Suprapubic skin (tissue), 4 donors: Measurements from ENCODE around the gene NETO2. TPM values are rescaled to one million over a fixed set of nuclear protein-coding genes. Genes with fewer than 3 reads are reported as not detected.
A peak's percentile ranks its signal among the peaks of the same experiment; 100 is the strongest.
"Not testable (repeated sequence)": the region's sequence is repeated elsewhere in the genome, so short reads cannot be mapped to it uniquely, and the experiment has no call there.

Experiments
- DNase-seq, 2 donors: peaks; one replicate each; pipeline ENCODE4 v3.0.0-alpha.2; 2019; ENCODE audit warnings: low spot score in 2 of 2
- H3K27ac ChIP-seq: fragments of 200-600 bp; sonication (generic); one replicate; pipeline ENCODE4 v1.5.1; 2019
- H3K27me3 ChIP-seq: fragments of 200-600 bp; sonication (generic); one replicate; pipeline ENCODE4 v1.5.1; 2019
- H3K36me3 ChIP-seq: fragments of 200-600 bp; sonication (generic); one replicate; pipeline ENCODE4 v1.5.1; 2019
- H3K4me1 ChIP-seq: fragments of 200-600 bp; sonication (generic); one replicate; pipeline ENCODE4 v1.5.1; 2019
- H3K4me3 ChIP-seq: fragments of 200-600 bp; sonication (generic); one replicate; pipeline ENCODE4 v1.5.1; 2019; ENCODE audit warnings: mild to moderate bottlenecking
- H3K9me3 ChIP-seq: fragments of 200-600 bp; sonication (generic); one replicate; pipeline ENCODE4 v1.5.1; 2019
- CTCF ChIP-seq, 2 donors: fragments of 200-600 bp in 1 of 2; fragments of 450-650 bp in 1 of 2; sonication (generic) in 1 of 2; IDR thresholded peaks; one replicate each; pipeline ENCODE4 v1.5.1; 2016 to 2019; ENCODE audit warnings: antibody characterized with exemption in 2 of 2, mild to moderate bottlenecking in 1 of 2, moderate library complexity in 1 of 2
- EP300 ChIP-seq: sonication (generic); formaldehyde crosslinking; IDR thresholded peaks from one replicate; pipeline ENCODE4 v1.6.1; 2017; ENCODE audit warnings: antibody characterized with exemption
- POLR2A ChIP-seq, 2 donors: fragments of 450-650 bp; IDR thresholded peaks; one replicate each; pipeline ENCODE4 v1.6.1; 2017; ENCODE audit warnings: antibody characterized with exemption in 2 of 2, mild to moderate bottlenecking in 2 of 2, moderate library complexity in 2 of 2
- POLR2AphosphoS5 ChIP-seq, 3 donors: sonication (generic); formaldehyde crosslinking; IDR thresholded peaks; one replicate each; pipeline ENCODE4 v1.6.1; 2017; ENCODE audit warnings: antibody characterized with exemption in 3 of 3
- WGBS: methylation state at CpG from one replicate; pipeline ENCODE4 v1.1.5; 2018; 5-methylcytosine and 5-hydroxymethylcytosine counted together
- total RNA-seq, 4 donors: library from RNA; depleted of rRNA; stranded (reverse); fragments of >200 nt; gene quantifications; one replicate each; pipeline ENCODE4 v1.1.0, GENCODE V29; 2016

Gene NETO2
- total RNA-seq, 4 donors from 2014 or later = 0.24 to 6.0 (median 2.9) TPM

GRCh38 chr16:47063011-47063724 lies 80.6 kb downstream of the NETO2 start:
- Histone ChIP-seq H3K9me3 (no peaks in the 10 kb centered on the region), H3K27ac (no peak overlapping the region), H3K36me3 (no peaks in the 10 kb centered on the region), H3K4me3 (no peak overlapping the region), H3K4me1 (no peaks in the 10 kb centered on the region), H3K27me3 (no peaks in the 10 kb centered on the region)
- DNase-seq = no peak
- WGBS = 100% methylated on average over 4 of the region's 7 CpGs
- TF ChIP-seq POLR2A (IDR thresholded peaks at IDR 0.05) = no peak
- TF ChIP-seq EP300 = no peak
- TF ChIP-seq CTCF (IDR thresholded peaks at IDR 0.05) = no peak
- no peak for TF ChIP-seq POLR2AphosphoS5 (IDR thresholded peaks at IDR 0.05)

- no peaks in the 10 kb centered on the region for H3K36me3 ChIP-seq
- H3K4me3 ChIP-seq = no peak overlapping the region
- no peak for TF ChIP-seq POLR2AphosphoS5 (IDR thresholded peaks at IDR 0.05)
- TF ChIP-seq POLR2A (IDR thresholded peaks at IDR 0.05) = no peak
- TF ChIP-seq EP300 = no peak
- no peak for TF ChIP-seq CTCF (IDR thresholded peaks at IDR 0.05)
- H3K27me3 ChIP-seq = no peaks in the 10 kb centered on the region
- 94% methylated on average over 12 of the region's 12 CpGs for WGBS
- no peaks in the 10 kb centered on the region for H3K9me3 ChIP-seq
- no peaks in the 10 kb centered on the region for H3K4me1 ChIP-seq
- no peak overlapping the region for H3K27ac ChIP-seq
- peak in 1 of 2 donors; percentile 68 for DNase-seq
Measured at GRCh38 chr16:47061204-47061603, 82.5 kb downstream of the NETO2 start.

GRCh38 chr16:47060596-47060995 lies 83.1 kb downstream of the NETO2 start:
- Histone ChIP-seq H3K27ac (no peak overlapping the region), H3K4me1 (no peaks in the 10 kb centered on the region), H3K36me3 (no peaks in the 10 kb centered on the region), H3K9me3 (no peaks in the 10 kb centered on the region), H3K27me3 (no peaks in the 10 kb centered on the region), H3K4me3 (no peak overlapping the region)
- DNase-seq = peak in 1 of 2 donors; percentile 50
- no CpG with 5 or more reads among the region's 3 CpGs for WGBS
- TF ChIP-seq CTCF (IDR thresholded peaks at IDR 0.05) (no peak), POLR2A (IDR thresholded peaks at IDR 0.05) (no peak), EP300 (no peak), POLR2AphosphoS5 (IDR thresholded peaks at IDR 0.05) (no peak)

GRCh38 chr16:47059991-47060390 lies 83.8 kb downstream of the NETO2 start:
- no peak overlapping the region for H3K4me3 ChIP-seq
- DNase-seq = peak in 1 of 2 donors; percentile 57
- no peaks in the 10 kb centered on the region for H3K9me3 ChIP-seq
- no peaks in the 10 kb centered on the region for H3K27me3 ChIP-seq
- no peak overlapping the region for H3K27ac ChIP-seq
- TF ChIP-seq POLR2A (IDR thresholded peaks at IDR 0.05) = no peak
- TF ChIP-seq POLR2AphosphoS5 (IDR thresholded peaks at IDR 0.05) = no peak
- TF ChIP-seq EP300 = no peak
- no peak for TF ChIP-seq CTCF (IDR thresholded peaks at IDR 0.05)
- H3K36me3 ChIP-seq = no peaks in the 10 kb centered on the region
- no peaks in the 10 kb centered on the region for H3K4me1 ChIP-seq
- WGBS = 85% methylated on average over 7 of the region's 7 CpGs

- H3K27me3 ChIP-seq, H3K4me3 ChIP-seq, H3K9me3 ChIP-seq, H3K36me3 ChIP-seq, H3K4me1 ChIP-seq, H3K27ac ChIP-seq: not testable (repeated sequence)
- DNase-seq = peak in 1 of 2 donors; percentile 11
- WGBS = 72% methylated on average over 2 of the region's 2 CpGs
Measured at GRCh38 chr16:47059130-47059529, 84.6 kb downstream of the NETO2 start.
